K562 (cell line): Measurements from ENCODE around the gene STAT6. TPM values are rescaled to one million over a fixed set of nuclear protein-coding genes. Genes with fewer than 3 reads are reported as not detected.

Experiments
- ARNT ChIP-seq, 2 experiments: fragments of 450-650 bp; IDR thresholded peaks; 2 replicates each; pipeline ENCODE4 v1.6.1; 2016; ENCODE audit warnings: mild to moderate bottlenecking in 1 of 2
- BACH1 ChIP-seq: fragments of 200-800 bp; sonication (Bioruptor generic); IDR thresholded peaks from 2 replicates; pipeline ENCODE4 v1.6.1; 2016; ENCODE audit warnings: missing genetic modification characterization, missing compliant biosample characterization
- CBFA2T2 ChIP-seq: fragments of 450-650 bp; conservative IDR thresholded peaks from 2 replicates; pipeline ENCODE4 v1.6.1; 2017; ENCODE audit warnings: mild to moderate bottlenecking
- CBX3 ChIP-seq, 2 experiments: IDR thresholded peaks; 1 replicate in 1 of 2; 2 replicates in 1 of 2; pipeline ENCODE4 v1.6.1; 2012; ENCODE audit warnings: inconsistent platforms in 2 of 2, low read length in 2 of 2, borderline replicate concordance in 1 of 2, control low read depth in 1 of 2
- CTBP1 ChIP-seq: fragments of 450-650 bp; IDR thresholded peaks from 2 replicates; pipeline ENCODE4 v1.6.1; 2016; ENCODE audit warnings: borderline replicate concordance
- KDM1A ChIP-seq, 2 experiments: fragments of 450-650 bp; IDR thresholded peaks; 2 replicates each; pipeline ENCODE4 v1.6.1; 2016; ENCODE audit warnings: mild to moderate bottlenecking in 2 of 2
- NFATC3 ChIP-seq: fragments of 450-650 bp; IDR thresholded peaks from 2 replicates; pipeline ENCODE4 v1.6.1; 2017; ENCODE audit warnings: mild to moderate bottlenecking
- NR1H2 ChIP-seq: sonication (generic); formaldehyde crosslinking; IDR thresholded peaks from 2 replicates; pipeline ENCODE4 v1.4.0; 2020; ENCODE audit warnings: mild to moderate bottlenecking, missing genetic modification reagents
- PPARD ChIP-seq: fragments of 250-450 bp; sonication (Bioruptor Pico); IDR thresholded peaks from 2 replicates; pipeline ENCODE4 v1.8.0; 2022; ENCODE audit warnings: inconsistent platforms, mild to moderate bottlenecking, moderate library complexity
- RBM14 ChIP-seq: fragments of 200-400 bp; formaldehyde crosslinking; IDR thresholded peaks from 2 replicates; pipeline ENCODE4 v1.6.1; 2018; ENCODE audit warnings: low read depth, mild to moderate bottlenecking, low read length, moderate library complexity, borderline replicate concordance; ENCODE audit not compliant: insufficient read depth
- TBL1XR1 ChIP-seq, 2 experiments: IDR thresholded peaks; 2 replicates each; pipeline ENCODE4 v1.6.1; 2012; ENCODE audit warnings: improper control_type of control experiment in 2 of 2, low read length in 2 of 2, mild to moderate bottlenecking in 1 of 2
- TBP ChIP-seq: optimal IDR thresholded peaks from 2 replicates; pipeline ENCODE3; 2011; ENCODE audit warnings: low read depth, low read length, improper control_type of control experiment
- ZNF239 ChIP-seq: fragments of 250-450 bp; sonication (Bioruptor Pico); IDR thresholded peaks from 2 replicates; pipeline ENCODE4 v1.4.0; 2020; ENCODE audit warnings: mild to moderate bottlenecking
- ZNF274 ChIP-seq: IDR thresholded peaks from 2 replicates; pipeline ENCODE4 v1.6.1; 2011; ENCODE audit warnings: low read depth, mild to moderate bottlenecking, low read length, moderate library complexity, borderline replicate concordance
- ZNF347 ChIP-seq: fragments of 450-650 bp; formaldehyde crosslinking; IDR thresholded peaks from 2 replicates; pipeline ENCODE4 v1.4.0; 2020; ENCODE audit warnings: low read depth, mild to moderate bottlenecking, moderate library complexity
- ZNF707 ChIP-seq: fragments of 250-450 bp; sonication (Bioruptor Pico); conservative IDR thresholded peaks from 2 replicates; pipeline ENCODE4 v1.8.0; 2022; ENCODE audit warnings: inconsistent platforms, mild to moderate bottlenecking, moderate library complexity
- polyA plus RNA-seq, 8 experiments: library from polyadenylated mRNA; depleted of rRNA in 4 of 8; stranded (reverse) in 5 of 8; unstranded in 3 of 8; fragments of >200 nt; fragmentation: Nextera tagmentation in 2 of 8; fragmentation: Illumina TruSeq in 1 of 8; extraction: Ambion mirVana in 2 of 8; extraction: Trizol in 1 of 8; gene quantifications; 2 replicates each; pipeline versions ENCODE4 v1.2.1 to v1.2.3, GENCODE V29; 2011 to 2014; ENCODE audit warnings: inconsistent platforms in 1 of 8, missing spikeins in 1 of 8
- total RNA-seq, 7 experiments: library from RNA; depleted of rRNA in 6 of 7; stranded (reverse); fragments of >200 nt in 6 of 7; fragmentation: Illumina TruSeq in 2 of 7; extraction: Trizol in 2 of 7; gene quantifications; 2 replicates each; pipeline versions ENCODE4 v1.2.1 to v1.2.3, GENCODE V29; 2011 to 2021; ENCODE audit warnings: low replicate concordance in 1 of 7
- TF ChIP-seq, protein P1 (sequence below): fragments of 200-800 bp; sonication (Bioruptor generic); IDR thresholded peaks from 2 replicates; pipeline ENCODE4 v1.6.1; 2017; ENCODE audit warnings: missing genetic modification characterization, missing compliant biosample characterization
- TF ChIP-seq, protein P2 (sequence below): fragments of 450-650 bp; IDR thresholded peaks from 2 replicates; pipeline ENCODE4 v1.6.1; 2016; ENCODE audit warnings: borderline replicate concordance
- TF ChIP-seq, protein P3 (sequence below), 2 experiments: IDR thresholded peaks; 2 replicates each; pipeline ENCODE4 v1.6.1; 2012; ENCODE audit warnings: improper control_type of control experiment in 2 of 2, low read depth in 2 of 2, low read length in 2 of 2, borderline replicate concordance in 1 of 2
- TF ChIP-seq, protein P4 (sequence below): fragments of 250-450 bp; sonication (Bioruptor Pico); IDR thresholded peaks from 2 replicates; pipeline ENCODE4 v1.6.1; 2021; ENCODE audit warnings: mild to moderate bottlenecking

Gene STAT6
- total and polyA plus RNA-seq, 9 of the 15 experiments (the other 6 are each of a cell fraction or from before 2014, with no cell fraction given): 2.4 to 49.5 (median 26.5) TPM

DNA sequence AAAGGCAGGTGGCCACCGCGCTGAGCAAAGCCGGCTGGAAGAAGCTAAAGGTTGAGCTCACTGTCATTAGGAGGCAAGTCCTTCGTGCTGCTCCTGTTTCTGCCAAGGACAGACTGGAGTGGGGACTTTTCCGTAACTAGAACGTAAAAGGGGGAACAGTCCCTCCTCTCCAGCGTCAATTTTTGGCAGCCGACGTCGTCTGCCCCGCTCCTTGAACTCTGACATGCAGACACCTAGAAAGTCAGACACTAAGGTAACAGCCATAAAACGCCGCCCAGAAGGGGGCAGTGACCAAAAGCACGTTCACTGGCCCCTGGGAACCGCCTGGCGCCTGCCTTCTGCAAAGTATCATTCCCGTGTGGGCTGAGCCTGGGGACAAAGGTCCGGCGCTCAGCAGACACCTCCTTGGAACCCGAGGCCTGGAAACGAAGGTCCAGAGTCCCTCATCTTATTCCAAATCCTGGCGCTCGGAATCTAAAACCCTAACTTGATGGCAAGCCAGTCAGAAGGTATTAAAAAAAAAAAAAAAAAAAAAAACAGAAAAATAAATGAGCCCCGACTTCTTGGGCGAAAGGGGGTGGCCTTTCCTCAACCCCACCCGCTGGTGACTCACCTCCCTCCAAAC, 16.1 kb upstream of the STAT6 start (continued):
- TF ChIP-seq, protein P1, sequence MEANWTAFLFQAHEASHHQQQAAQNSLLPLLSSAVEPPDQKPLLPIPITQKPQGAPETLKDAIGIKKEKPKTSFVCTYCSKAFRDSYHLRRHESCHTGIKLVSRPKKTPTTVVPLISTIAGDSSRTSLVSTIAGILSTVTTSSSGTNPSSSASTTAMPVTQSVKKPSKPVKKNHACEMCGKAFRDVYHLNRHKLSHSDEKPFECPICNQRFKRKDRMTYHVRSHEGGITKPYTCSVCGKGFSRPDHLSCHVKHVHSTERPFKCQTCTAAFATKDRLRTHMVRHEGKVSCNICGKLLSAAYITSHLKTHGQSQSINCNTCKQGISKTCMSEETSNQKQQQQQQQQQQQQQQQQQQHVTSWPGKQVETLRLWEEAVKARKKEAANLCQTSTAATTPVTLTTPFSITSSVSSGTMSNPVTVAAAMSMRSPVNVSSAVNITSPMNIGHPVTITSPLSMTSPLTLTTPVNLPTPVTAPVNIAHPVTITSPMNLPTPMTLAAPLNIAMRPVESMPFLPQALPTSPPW (CRISPR knock-in tag): 0 out of 2 replicates have a peak, but pooled peaks have one; percentile 6
- TF ChIP-seq CBFA2T2 (no peak), CTBP1 (peak; percentile 62; the same call in 1 of the 2 replicates), RBM14 (no peak), ARNT (IDR thresholded peaks at IDR 0.05) (no peak), NFATC3 (no peak), ZNF347 (CRISPR knock-in tag) (no peak), ZNF707 (no peak), ZNF239 (no peak), KDM1A (IDR thresholded peaks at IDR 0.05) (no peak), BACH1 (tag) (no peak), ZNF274 (no peak), NR1H2 (CRISPR knock-in tag) (no peak), TBP (no peak), CBX3 (IDR thresholded peaks at IDR 0.05; ENCODE audit: borderline replicate concordance in 1 of 2, low read length in 2 of 2) (peak in 1 of 2 experiments; percentile 49; a peak in 1 of 3 replicates), TBL1XR1 (IDR thresholded peaks at IDR 0.05; ENCODE audit: low read length in 2 of 2) (no peak), PPARD (no peak)
- TF ChIP-seq, protein P2, sequence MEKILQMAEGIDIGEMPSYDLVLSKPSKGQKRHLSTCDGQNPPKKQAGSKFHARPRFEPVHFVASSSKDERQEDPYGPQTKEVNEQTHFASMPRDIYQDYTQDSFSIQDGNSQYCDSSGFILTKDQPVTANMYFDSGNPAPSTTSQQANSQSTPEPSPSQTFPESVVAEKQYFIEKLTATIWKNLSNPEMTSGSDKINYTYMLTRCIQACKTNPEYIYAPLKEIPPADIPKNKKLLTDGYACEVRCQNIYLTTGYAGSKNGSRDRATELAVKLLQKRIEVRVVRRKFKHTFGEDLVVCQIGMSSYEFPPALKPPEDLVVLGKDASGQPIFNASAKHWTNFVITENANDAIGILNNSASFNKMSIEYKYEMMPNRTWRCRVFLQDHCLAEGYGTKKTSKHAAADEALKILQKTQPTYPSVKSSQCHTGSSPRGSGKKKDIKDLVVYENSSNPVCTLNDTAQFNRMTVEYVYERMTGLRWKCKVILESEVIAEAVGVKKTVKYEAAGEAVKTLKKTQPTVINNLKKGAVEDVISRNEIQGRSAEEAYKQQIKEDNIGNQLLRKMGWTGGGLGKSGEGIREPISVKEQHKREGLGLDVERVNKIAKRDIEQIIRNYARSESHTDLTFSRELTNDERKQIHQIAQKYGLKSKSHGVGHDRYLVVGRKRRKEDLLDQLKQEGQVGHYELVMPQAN: peak; percentile 48; the same call in 1 of the 2 replicates
- TF ChIP-seq, protein P3, sequence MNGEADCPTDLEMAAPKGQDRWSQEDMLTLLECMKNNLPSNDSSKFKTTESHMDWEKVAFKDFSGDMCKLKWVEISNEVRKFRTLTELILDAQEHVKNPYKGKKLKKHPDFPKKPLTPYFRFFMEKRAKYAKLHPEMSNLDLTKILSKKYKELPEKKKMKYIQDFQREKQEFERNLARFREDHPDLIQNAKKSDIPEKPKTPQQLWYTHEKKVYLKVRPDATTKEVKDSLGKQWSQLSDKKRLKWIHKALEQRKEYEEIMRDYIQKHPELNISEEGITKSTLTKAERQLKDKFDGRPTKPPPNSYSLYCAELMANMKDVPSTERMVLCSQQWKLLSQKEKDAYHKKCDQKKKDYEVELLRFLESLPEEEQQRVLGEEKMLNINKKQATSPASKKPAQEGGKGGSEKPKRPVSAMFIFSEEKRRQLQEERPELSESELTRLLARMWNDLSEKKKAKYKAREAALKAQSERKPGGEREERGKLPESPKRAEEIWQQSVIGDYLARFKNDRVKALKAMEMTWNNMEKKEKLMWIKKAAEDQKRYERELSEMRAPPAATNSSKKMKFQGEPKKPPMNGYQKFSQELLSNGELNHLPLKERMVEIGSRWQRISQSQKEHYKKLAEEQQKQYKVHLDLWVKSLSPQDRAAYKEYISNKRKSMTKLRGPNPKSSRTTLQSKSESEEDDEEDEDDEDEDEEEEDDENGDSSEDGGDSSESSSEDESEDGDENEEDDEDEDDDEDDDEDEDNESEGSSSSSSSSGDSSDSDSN (IDR thresholded peaks at IDR 0.05; ENCODE audit: borderline replicate concordance in 1 of 2, low read depth in 2 of 2, low read length in 2 of 2): peak in 1 of 2 experiments; percentile 94; a peak in 2 of 4 replicates
- TF ChIP-seq, protein P4, sequence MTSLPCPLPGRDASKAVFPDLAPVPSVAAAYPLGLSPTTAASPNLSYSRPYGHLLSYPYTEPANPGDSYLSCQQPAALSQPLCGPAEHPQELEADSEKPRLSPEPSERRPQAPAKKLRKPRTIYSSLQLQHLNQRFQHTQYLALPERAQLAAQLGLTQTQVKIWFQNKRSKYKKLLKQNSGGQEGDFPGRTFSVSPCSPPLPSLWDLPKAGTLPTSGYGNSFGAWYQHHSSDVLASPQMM: no peak
